Measurements from ENCODE around the gene MED7.

GRCh38 chr5:157182143-157182757, 39.6 kb upstream of the MED7 start:
- TF ChIP-seq CTCF (IDR thresholded peaks at IDR 0.05) (no peak), POLR2A (IDR thresholded peaks at IDR 0.05) (no peak)

Data from right lobe of liver (tissue), 4 donors.